GM18508 (cell line): ENCODE data around the gene OR2V2.
A peak's percentile ranks its signal among the peaks of the same experiment; 100 is the strongest.
"Not testable (repeated sequence)": the region's sequence is repeated elsewhere in the genome, so short reads cannot be mapped to it uniquely, and the experiment has no call there.

ENCODE experiments used
- ATAC-seq: cut with Tn5 transposase; IDR thresholded peaks from one replicate; pipeline ENCODE4 v1.9.1; 2021; ENCODE audit warnings: moderate number of reproducible peaks; ENCODE audit not compliant: insufficient read depth, unreplicated experiment

The OR2V2 gene

GRCh38 chr5:181140766-181141165 is 6.6 kb upstream of the OR2V2 start:
- no peak for ATAC-seq

GRCh38 chr5:181142054-181142453 is 5.3 kb upstream of the OR2V2 start:
- ATAC-seq: no peak

- ATAC-seq: no peak
Observed at GRCh38 chr5:181145133-181145532, 2.3 kb upstream of the OR2V2 start.

- ATAC-seq: no peak
Observed at GRCh38 chr5:181149355-181149754, 2.0 kb downstream of the OR2V2 start.

- ATAC-seq: no peak
Observed at GRCh38 chr5:181149806-181150733, 2.7 kb downstream of the OR2V2 start.

GRCh38 chr5:181151146-181151545 is 3.8 kb downstream of the OR2V2 start:
- ATAC-seq: no peak

- ATAC-seq: no peak
Observed at GRCh38 chr5:181152406-181152805, 5.0 kb downstream of the OR2V2 start.

- ATAC-seq: no peak
Observed at GRCh38 chr5:181153814-181154213, 6.4 kb downstream of the OR2V2 start.

- ATAC-seq: no peak
Observed at GRCh38 chr5:181156758-181157157, 9.4 kb downstream of the OR2V2 start.

GRCh38 chr5:181158869-181159268 is 11.5 kb downstream of the OR2V2 start:
- no peak for ATAC-seq

GRCh38 chr5:181159286-181160151 is 12.1 kb downstream of the OR2V2 start:
- ATAC-seq: peak; percentile 46

GRCh38 chr5:181160152-181160754 is 12.9 kb downstream of the OR2V2 start:
- ATAC-seq: no peak

GRCh38 chr5:181160755-181161533 is 13.6 kb downstream of the OR2V2 start:
- not testable (repeated sequence) for ATAC-seq

GRCh38 chr5:181161534-181162175 is 14.3 kb downstream of the OR2V2 start:
- no peak for ATAC-seq

- no peak for ATAC-seq
Observed at GRCh38 chr5:181163487-181164075, 16.2 kb downstream of the OR2V2 start.

GRCh38 chr5:181164076-181164952 is 16.9 kb downstream of the OR2V2 start:
- ATAC-seq: no peak

- no peak for ATAC-seq
Observed at GRCh38 chr5:181166812-181167733, 19.7 kb downstream of the OR2V2 start.
